G401 (cell line): ENCODE data around the gene DGUOK. TPM values are rescaled to one million over a fixed set of nuclear protein-coding genes. Genes with fewer than 3 reads are reported as not detected.
"Not testable (repeated sequence)": the region's sequence is repeated elsewhere in the genome, so short reads cannot be mapped to it uniquely, and the experiment has no call there.

Source experiments
- DNase-seq: peaks from one replicate; pipeline ENCODE4 v3.0.0-alpha.2; 2015; ENCODE audit warnings: low spot score
- in situ Hi-C: cut with HindIII; loops from 2 replicates; pipeline ENCODE4 v1.10.0; 2016; ENCODE audit warnings: low sequenced_read_pairs, mixed read lengths
- total RNA-seq: library from RNA; depleted of rRNA; stranded (reverse); fragments of >200 nt; shearing (Covaris generic); gene quantifications from 2 replicates; pipeline ENCODE4 v1.2.3, GENCODE V29; 2014; rRNA removed

The DGUOK gene
- 57.2 and 68.9 TPM in 2 replicates for total RNA-seq

GRCh38 chr2:73926493-73927327 lies at the start of gene DGUOK:
Gene DGUOK, plus strand, starts transcription at chr2:73926880. Its CDS starts 31 bp downstream, at chr2:73926911.
- in situ Hi-C loops: no loop called here
- DNase-seq: peak; percentile 98

- DNase-seq: no peak
- in situ Hi-C loops: no loop called here
Observed at GRCh38 chr2:73877071-73877802, 49.4 kb upstream of the DGUOK start.

GRCh38 chr2:73877984-73878383 lies 48.7 kb upstream of the DGUOK start:
- DNase-seq, in situ Hi-C loops: not testable (repeated sequence)

- in situ Hi-C loops: no loop called here
- DNase-seq: no peak
Observed at GRCh38 chr2:73885406-73885805, 41.3 kb upstream of the DGUOK start.

- DNase-seq: no peak
- in situ Hi-C loops: no loop called here
Observed at GRCh38 chr2:73886357-73886756, 40.3 kb upstream of the DGUOK start.

- in situ Hi-C loops, DNase-seq: not testable (repeated sequence)
Observed at GRCh38 chr2:73887596-73888353, 38.9 kb upstream of the DGUOK start.

- no peak for DNase-seq
- in situ Hi-C loops: no loop called here
Observed at GRCh38 chr2:73888388-73888787, 38.3 kb upstream of the DGUOK start.

- in situ Hi-C loops: no loop called here
- DNase-seq: no peak
Observed at GRCh38 chr2:73889206-73889605, 37.5 kb upstream of the DGUOK start.

- DNase-seq: no peak
- in situ Hi-C loops: no loop called here
Observed at GRCh38 chr2:73890301-73891092, 36.2 kb upstream of the DGUOK start.

- in situ Hi-C loops: no loop called here
- DNase-seq: no peak
Observed at GRCh38 chr2:73891276-73891901, 35.3 kb upstream of the DGUOK start.

- in situ Hi-C loops: no loop called here
- no peak for DNase-seq
Observed at GRCh38 chr2:73892631-73893329, 33.9 kb upstream of the DGUOK start, which contains the start of gene ACTG2. Gene ACTG2, plus strand, starts transcription at chr2:73893008. Its CDS starts 8,304 bp downstream, at chr2:73901312.

- no peak for DNase-seq
- in situ Hi-C loops: no loop called here
Observed at GRCh38 chr2:73893764-73894474, 32.8 kb upstream of the DGUOK start.

GRCh38 chr2:73894475-73894850 lies 32.2 kb upstream of the DGUOK start:
- in situ Hi-C loops: no loop called here
- DNase-seq: no peak

- no peak for DNase-seq
- in situ Hi-C loops: no loop called here
Observed at GRCh38 chr2:73894877-73895276, 31.8 kb upstream of the DGUOK start.

- DNase-seq: no peak
- in situ Hi-C loops: no loop called here
Observed at GRCh38 chr2:73895473-73895872, 31.2 kb upstream of the DGUOK start.

GRCh38 chr2:73896362-73897239 lies 30.1 kb upstream of the DGUOK start:
- in situ Hi-C loops: no loop called here
- no peak for DNase-seq

GRCh38 chr2:73897240-73897583 lies 29.5 kb upstream of the DGUOK start:
- DNase-seq: no peak
- in situ Hi-C loops: no loop called here
